Stimulated activated effector memory CD8-positive, alpha-beta T cell treated with anti-CD3 and anti-CD28 coated beads, Interleukin-12 subunit alpha, Interleukin-12 subunit beta, amount 100 ng/mL, for 72 hours (primary cell): Measurements from ENCODE around the gene NTRK2.
A peak's percentile ranks its signal among the peaks of the same experiment; 100 is the strongest.

Experiments
- ATAC-seq: fragments of 150-1000 bp; cut with Tn5 transposase; 2 replicates; pipeline ENCODE4 v1.10.0; 2021
- DNase-seq, 2 donors: peaks; one replicate each; pipeline ENCODE4 v3.0.0; 2021 to 2022; ENCODE audit warnings: low spot score in 2 of 2
- H3K27ac Mint-ChIP-seq: one replicate; pipeline ENCODE4 v1.8.0; 2022; ENCODE audit warnings: mild to moderate bottlenecking, mixed read lengths
- H3K36me3 Mint-ChIP-seq: one replicate; pipeline ENCODE4 v1.8.0; 2022; ENCODE audit warnings: mild to moderate bottlenecking, mixed read lengths
- H3K4me1 Mint-ChIP-seq: one replicate; pipeline ENCODE4 v1.8.0; 2022; ENCODE audit warnings: mixed read lengths
- H3K4me3 Mint-ChIP-seq: one replicate; pipeline ENCODE4 v1.8.0; 2022; ENCODE audit warnings: mild to moderate bottlenecking, mixed read lengths
- H3K9me3 Mint-ChIP-seq: one replicate; pipeline ENCODE4 v1.8.0; 2022; ENCODE audit warnings: mixed read lengths

NTRK2 gene

DNA sequence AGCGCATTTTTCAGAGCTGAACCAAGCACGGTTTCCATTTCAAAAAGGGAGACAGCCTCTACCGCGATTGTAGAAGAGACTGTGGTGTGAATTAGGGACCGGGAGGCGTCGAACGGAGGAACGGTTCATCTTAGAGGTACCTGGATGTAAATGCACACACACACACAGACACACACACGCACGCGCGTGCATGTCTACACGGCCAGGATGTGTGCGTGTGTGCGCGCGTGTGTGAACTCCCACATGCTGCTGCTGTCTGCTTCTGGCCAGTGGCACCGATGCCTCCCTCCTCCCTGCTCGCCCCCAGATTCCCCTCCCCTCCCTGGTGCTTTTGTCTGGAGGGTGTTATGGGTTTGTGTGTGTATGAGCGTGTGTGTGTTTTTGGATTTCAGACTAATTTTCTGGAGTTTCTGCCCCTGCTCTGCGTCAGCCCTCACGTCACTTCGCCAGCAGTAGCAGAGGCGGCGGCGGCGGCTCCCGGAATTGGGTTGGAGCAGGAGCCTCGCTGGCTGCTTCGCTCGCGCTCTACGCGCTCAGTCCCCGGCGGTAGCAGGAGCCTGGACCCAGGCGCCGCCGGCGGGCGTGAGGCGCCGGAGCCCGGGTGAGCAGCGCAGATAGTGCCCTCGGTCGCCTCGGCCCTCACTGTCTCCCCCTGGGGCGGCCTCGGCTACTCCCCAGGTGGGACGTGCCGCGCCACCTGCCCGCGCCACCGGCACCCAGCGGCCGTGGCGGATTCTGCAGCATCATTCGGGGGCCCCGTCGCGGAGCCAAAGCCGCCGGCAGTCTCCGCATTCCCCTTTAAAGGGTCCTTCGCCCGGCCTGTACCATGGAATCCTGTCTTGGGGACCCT, at the start of gene NTRK2:
Gene NTRK2 (plus strand): TSS at position 442 of the 850 bp plus-strand sequence. CDS start 1,020 bp downstream, outside the sequence.
- DNase-seq (peak in 1 of 2 donors; percentile 48), ATAC-seq (peak; percentile 39)
- H3K4me1 Mint-ChIP-seq, result peaks cover 8% of the 10 kb centered on the region
- no peaks in the 10 kb centered on the region for H3K36me3 Mint-ChIP-seq
- H3K27ac Mint-ChIP-seq, result no peak within 1 kb of the TSS
- peak within 1 kb of the TSS; percentile 69 for H3K4me3 Mint-ChIP-seq
- H3K9me3 Mint-ChIP-seq, result no peaks in the 10 kb centered on the region

- H3K36me3 Mint-ChIP-seq, result no peaks in the 10 kb centered on the region
- ATAC-seq (no peak), DNase-seq (no peak)
- no peaks in the 10 kb centered on the region for H3K4me1 Mint-ChIP-seq
- no peak overlapping the region for H3K4me3 Mint-ChIP-seq
- no peaks in the 10 kb centered on the region for H3K9me3 Mint-ChIP-seq
- no peak overlapping the region for H3K27ac Mint-ChIP-seq
Measured at GRCh38 chr9:84620338-84620737, 49.2 kb upstream of the NTRK2 start.

- no peak overlapping the region for H3K27ac Mint-ChIP-seq
- no peak for DNase-seq
- H3K9me3 Mint-ChIP-seq, result no peaks in the 10 kb centered on the region
- no peaks in the 10 kb centered on the region for H3K4me1 Mint-ChIP-seq
- no peak for ATAC-seq
- H3K4me3 Mint-ChIP-seq, result no peak overlapping the region
- H3K36me3 Mint-ChIP-seq, result no peaks in the 10 kb centered on the region
Measured at GRCh38 chr9:84621811-84622210, 47.7 kb upstream of the NTRK2 start.

GRCh38 chr9:84622981-84623380, 46.5 kb upstream of the NTRK2 start:
- ATAC-seq (no peak), DNase-seq (no peak)
- H3K36me3 Mint-ChIP-seq, result no peaks in the 10 kb centered on the region
- no peaks in the 10 kb centered on the region for H3K4me1 Mint-ChIP-seq
- H3K9me3 Mint-ChIP-seq, result no peaks in the 10 kb centered on the region
- no peak overlapping the region for H3K27ac Mint-ChIP-seq
- H3K4me3 Mint-ChIP-seq, result no peak overlapping the region

GRCh38 chr9:84636436-84636835, 33.1 kb upstream of the NTRK2 start:
- Mint-ChIP-seq H3K9me3 (peaks cover 4% of the 10 kb centered on the region), H3K27ac (no peak overlapping the region), H3K36me3 (no peaks in the 10 kb centered on the region), H3K4me3 (no peak overlapping the region), H3K4me1 (no peaks in the 10 kb centered on the region)
- no peak for DNase-seq
- no peak for ATAC-seq

DNA sequence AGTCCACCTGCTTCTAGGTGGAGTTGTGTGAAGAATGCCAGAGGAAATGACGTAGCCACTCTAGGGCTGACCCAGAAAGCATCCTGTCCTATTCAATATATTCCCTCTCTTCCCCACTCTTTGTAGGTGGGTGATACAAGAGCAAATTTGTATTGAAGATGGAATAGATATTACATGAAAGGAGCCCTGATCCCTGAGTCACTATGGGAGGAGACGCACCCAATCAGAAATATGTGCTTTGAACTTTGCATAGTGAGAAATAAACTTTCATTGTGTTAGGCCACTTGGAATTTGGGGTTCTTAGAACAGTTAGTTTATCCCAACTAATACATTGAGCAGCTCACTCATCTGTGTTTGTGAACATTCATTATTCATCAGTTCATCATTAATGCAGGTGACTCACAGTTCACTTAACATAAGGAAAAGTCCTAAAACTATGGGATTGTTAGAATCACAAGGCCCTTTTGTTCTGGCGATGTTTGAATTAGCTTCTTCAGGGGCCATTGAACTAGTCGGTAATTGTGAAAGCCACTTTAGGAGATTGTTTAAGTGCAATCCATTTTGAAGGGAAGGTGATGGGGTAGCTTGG, 26.9 kb upstream of the NTRK2 start:
- no peak for DNase-seq
- H3K4me3 Mint-ChIP-seq, result no peak overlapping the region
- H3K27ac Mint-ChIP-seq, result no peak overlapping the region
- H3K4me1 Mint-ChIP-seq, result no peaks in the 10 kb centered on the region
- H3K36me3 Mint-ChIP-seq, result no peaks in the 10 kb centered on the region
- no peaks in the 10 kb centered on the region for H3K9me3 Mint-ChIP-seq
- ATAC-seq, result no peak

DNA sequence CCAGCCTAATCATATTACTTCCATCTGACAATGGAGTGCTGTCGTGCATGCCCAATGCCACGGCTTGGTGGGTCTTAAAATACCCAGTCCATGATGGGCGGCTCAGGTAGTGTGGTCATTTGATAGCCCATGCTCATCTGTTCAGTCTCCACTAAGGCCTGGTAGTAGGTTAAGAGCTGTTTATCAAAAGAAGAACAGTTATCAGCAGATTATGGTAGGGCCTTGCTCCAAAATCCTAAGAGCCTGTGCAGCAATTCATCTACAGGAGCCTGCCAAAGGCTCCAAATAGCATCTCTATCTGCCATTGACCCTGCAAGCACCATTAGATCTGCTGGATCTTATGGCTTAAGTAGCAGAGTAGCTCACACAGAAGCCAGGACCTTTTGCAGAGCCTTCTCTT, 21.8 kb upstream of the NTRK2 start:
- DNase-seq (no peak), ATAC-seq (no peak)
- no peaks in the 10 kb centered on the region for H3K36me3 Mint-ChIP-seq
- peaks cover 3% of the 10 kb centered on the region for H3K9me3 Mint-ChIP-seq
- no peak overlapping the region for H3K27ac Mint-ChIP-seq
- no peaks in the 10 kb centered on the region for H3K4me1 Mint-ChIP-seq
- no peak overlapping the region for H3K4me3 Mint-ChIP-seq

DNA sequence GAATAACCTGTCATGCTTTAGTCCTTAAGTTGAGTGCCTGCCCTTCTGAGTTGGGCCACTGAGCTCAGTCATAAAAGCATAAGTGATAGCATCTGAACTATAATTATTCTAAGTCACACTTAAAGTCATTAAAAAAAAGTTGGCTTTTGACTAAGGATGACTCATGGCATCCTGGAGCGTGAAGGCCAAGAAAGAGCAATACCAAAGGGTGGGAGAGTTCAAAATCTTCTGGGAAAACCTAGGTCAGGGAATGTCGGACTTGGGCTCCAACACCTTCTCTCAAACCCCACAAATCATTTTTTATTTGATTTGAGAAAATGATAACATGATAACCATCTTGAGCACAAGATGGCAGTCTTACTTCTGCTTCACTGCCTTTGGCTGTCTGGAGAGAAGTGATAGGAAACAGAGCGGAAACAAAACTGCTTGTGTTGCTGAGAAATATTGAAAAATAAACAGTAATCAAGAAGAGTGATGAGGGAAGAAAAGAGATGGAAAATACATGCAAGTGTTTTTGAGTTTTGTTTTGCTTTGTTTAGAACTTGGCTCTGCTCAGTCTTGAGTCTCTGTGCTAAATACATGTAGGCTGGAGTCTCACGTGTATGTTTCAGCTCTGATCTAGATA, 16.9 kb upstream of the NTRK2 start:
- Mint-ChIP-seq H3K9me3 (peaks cover 3% of the 10 kb centered on the region), H3K4me1 (no peaks in the 10 kb centered on the region), H3K27ac (no peak overlapping the region), H3K36me3 (no peaks in the 10 kb centered on the region), H3K4me3 (no peak overlapping the region)
- DNase-seq (no peak), ATAC-seq (no peak)

DNA sequence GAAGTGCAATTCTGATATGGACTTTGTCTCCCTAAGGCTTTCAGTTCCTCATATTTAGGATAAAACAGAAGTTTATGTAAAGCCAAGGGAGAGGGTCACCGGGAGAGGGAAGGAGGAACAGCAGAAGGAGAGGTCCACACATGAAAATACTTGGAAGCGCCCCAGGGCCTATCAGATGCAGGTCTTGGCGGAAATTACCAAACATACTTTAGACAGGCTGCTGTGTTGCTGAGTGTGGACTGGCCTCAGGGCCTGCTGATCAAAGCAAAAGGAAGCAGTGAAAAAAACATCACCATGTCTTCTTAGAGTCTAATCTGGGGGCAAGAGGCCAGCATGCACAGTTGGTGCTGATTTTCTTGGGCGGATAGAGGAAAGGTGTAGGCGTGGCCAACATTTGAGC, 14.1 kb upstream of the NTRK2 start:
- Mint-ChIP-seq H3K36me3 (no peaks in the 10 kb centered on the region), H3K4me1 (no peaks in the 10 kb centered on the region), H3K9me3 (no peaks in the 10 kb centered on the region), H3K4me3 (no peak overlapping the region), H3K27ac (no peak overlapping the region)
- no peak for DNase-seq
- no peak for ATAC-seq

- no peak for ATAC-seq
- H3K4me3 Mint-ChIP-seq, result no peak overlapping the region
Measured at GRCh38 chr9:84659313-84659712, 10.2 kb upstream of the NTRK2 start.

GRCh38 chr9:84659773-84660172, 9.8 kb upstream of the NTRK2 start:
- H3K4me3 Mint-ChIP-seq, result no peak overlapping the region
- H3K27ac Mint-ChIP-seq, result no peak overlapping the region
- DNase-seq, result no peak
- H3K36me3 Mint-ChIP-seq, result no peaks in the 10 kb centered on the region
- ATAC-seq, result no peak
- H3K9me3 Mint-ChIP-seq, result no peaks in the 10 kb centered on the region
- H3K4me1 Mint-ChIP-seq, result no peaks in the 10 kb centered on the region

More at GRCh38 chr9:84659313-84659712, 10.2 kb upstream of the NTRK2 start:
- Mint-ChIP-seq H3K4me1 (no peaks in the 10 kb centered on the region), H3K27ac (no peak overlapping the region), H3K9me3 (no peaks in the 10 kb centered on the region), H3K36me3 (no peaks in the 10 kb centered on the region)
- no peak for DNase-seq

- peaks cover 8% of the 10 kb centered on the region for H3K4me1 Mint-ChIP-seq
- no peaks in the 10 kb centered on the region for H3K9me3 Mint-ChIP-seq
- no peaks in the 10 kb centered on the region for H3K36me3 Mint-ChIP-seq
- DNase-seq (no peak), ATAC-seq (no peak)
- H3K4me3 Mint-ChIP-seq, result peak overlapping the region; percentile 69
- H3K27ac Mint-ChIP-seq, result no peak overlapping the region
Measured at GRCh38 chr9:84667571-84668195, 1.8 kb upstream of the NTRK2 start.

DNA sequence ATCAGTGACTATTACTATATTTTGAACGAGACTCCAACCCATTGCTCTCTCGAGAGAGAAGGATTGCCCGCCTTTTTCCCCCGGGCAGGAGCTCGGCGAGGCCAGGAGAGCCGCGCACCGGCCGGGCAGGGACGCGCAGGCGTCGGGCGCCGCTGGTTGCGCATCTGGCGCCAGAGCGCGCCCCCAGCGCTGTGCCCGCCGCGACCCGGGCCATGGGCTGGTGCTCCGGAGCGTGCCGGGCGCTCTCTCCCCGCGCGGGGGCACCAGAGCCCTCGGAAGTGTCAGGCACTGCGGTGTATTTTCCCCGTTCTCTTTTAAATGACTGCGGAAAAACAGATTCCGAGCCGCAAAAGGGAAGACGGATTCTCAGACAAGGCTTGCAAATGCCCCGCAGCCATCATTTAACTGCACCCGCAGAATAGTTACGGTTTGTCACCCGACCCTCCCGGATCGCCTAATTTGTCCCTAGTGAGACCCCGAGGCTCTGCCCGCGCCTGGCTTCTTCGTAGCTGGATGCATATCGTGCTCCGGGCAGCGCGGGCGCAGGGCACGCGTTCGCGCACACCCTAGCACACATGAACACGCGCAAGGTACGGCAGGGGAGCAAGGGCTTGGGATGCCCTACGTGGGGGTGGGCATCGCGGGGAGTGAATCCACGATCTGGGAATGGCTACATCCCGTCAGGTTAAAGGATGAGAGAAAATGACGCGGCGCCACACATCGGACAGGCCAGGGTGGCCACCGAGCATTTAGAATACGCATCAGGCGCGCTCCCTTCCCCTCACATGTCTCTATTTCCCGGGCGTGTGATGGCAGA, 1.1 kb upstream of the NTRK2 start:
- no peaks in the 10 kb centered on the region for H3K9me3 Mint-ChIP-seq
- H3K4me1 Mint-ChIP-seq, result peaks cover 8% of the 10 kb centered on the region
- ATAC-seq (peak; percentile 76), DNase-seq (peak; percentile 5 to 51)
- peak overlapping the region; percentile 69 for H3K4me3 Mint-ChIP-seq
- H3K27ac Mint-ChIP-seq, result no peak overlapping the region
- H3K36me3 Mint-ChIP-seq, result no peaks in the 10 kb centered on the region

- H3K4me3 Mint-ChIP-seq, result peak overlapping the region; percentile 69
- H3K4me1 Mint-ChIP-seq, result peaks cover 8% of the 10 kb centered on the region
- no peak overlapping the region for H3K27ac Mint-ChIP-seq
- H3K36me3 Mint-ChIP-seq, result no peaks in the 10 kb centered on the region
- no peaks in the 10 kb centered on the region for H3K9me3 Mint-ChIP-seq
- ATAC-seq, result no peak
- no peak for DNase-seq
Measured at GRCh38 chr9:84669013-84669287, 579 bp upstream of the NTRK2 start.
